Measurements from ENCODE around the gene MYRF.

DNA sequence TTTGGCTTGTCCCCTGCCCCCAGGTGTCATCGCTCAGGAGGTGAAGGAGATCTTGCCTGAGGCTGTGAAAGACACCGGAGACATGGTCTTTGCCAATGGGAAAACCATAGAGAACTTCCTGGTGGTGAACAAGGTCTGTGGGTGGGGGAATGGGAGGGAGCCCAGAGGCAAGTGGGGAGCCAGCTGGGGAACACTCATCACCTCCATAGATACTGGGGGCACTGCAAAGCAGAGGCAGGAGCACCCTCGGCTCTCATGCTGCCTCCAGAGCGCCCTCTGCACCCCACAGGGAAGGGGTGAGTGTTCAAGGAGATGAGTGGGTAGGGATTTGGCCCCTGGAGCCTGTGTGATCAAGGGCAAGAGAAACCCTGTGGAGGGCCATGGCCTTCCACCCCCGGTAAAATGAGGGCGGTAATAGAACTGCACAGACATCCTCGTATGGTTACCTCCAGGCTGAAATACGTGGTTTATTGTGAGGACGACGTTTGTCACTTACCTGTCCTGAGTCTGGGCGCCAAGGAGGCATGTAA is 26.0 kb downstream of the MYRF start:
- TF ChIP-seq, protein P1, sequence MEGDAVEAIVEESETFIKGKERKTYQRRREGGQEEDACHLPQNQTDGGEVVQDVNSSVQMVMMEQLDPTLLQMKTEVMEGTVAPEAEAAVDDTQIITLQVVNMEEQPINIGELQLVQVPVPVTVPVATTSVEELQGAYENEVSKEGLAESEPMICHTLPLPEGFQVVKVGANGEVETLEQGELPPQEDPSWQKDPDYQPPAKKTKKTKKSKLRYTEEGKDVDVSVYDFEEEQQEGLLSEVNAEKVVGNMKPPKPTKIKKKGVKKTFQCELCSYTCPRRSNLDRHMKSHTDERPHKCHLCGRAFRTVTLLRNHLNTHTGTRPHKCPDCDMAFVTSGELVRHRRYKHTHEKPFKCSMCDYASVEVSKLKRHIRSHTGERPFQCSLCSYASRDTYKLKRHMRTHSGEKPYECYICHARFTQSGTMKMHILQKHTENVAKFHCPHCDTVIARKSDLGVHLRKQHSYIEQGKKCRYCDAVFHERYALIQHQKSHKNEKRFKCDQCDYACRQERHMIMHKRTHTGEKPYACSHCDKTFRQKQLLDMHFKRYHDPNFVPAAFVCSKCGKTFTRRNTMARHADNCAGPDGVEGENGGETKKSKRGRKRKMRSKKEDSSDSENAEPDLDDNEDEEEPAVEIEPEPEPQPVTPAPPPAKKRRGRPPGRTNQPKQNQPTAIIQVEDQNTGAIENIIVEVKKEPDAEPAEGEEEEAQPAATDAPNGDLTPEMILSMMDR (optimal IDR thresholded peaks at IDR 0.05 in 1 of 3, IDR thresholded peaks at IDR 0.05 in 1 of 3, conservative IDR thresholded peaks at IDR 0.05 in 1 of 3; ENCODE audit: extremely low read depth in 1 of 3, insufficient read depth in 2 of 3, low read length in 3 of 3): no peak
- no peak for TF ChIP-seq EZH2 (IDR thresholded peaks at IDR 0.05; ENCODE audit: low read length)

Data from keratinocyte (primary cell).